Heart right ventricle (tissue), 16 donors: ENCODE data around the gene GAB2. TPM values are rescaled to one million over a fixed set of nuclear protein-coding genes. Genes with fewer than 3 reads are reported as not detected.
"Not testable (repeated sequence)": the region's sequence is repeated elsewhere in the genome, so short reads cannot be mapped to it uniquely, and the experiment has no call there.

Source experiments
- ATAC-seq, 8 donors: fragments of 200-7000 bp; cut with Tn5 transposase; one replicate each; pipeline ENCODE4 v1.9.1; 2020; ENCODE audit warnings: mild to moderate bottlenecking in 8 of 8, moderate library complexity in 8 of 8, moderate number of reproducible peaks in 1 of 8
- DNase-seq, 2 donors: peaks; one replicate each; pipeline ENCODE4 v3.0.0-alpha.2; 2020
- H3K27ac ChIP-seq, 10 donors: fragments of 200-600 bp; sonication (generic) in 2 of 10; one replicate each; pipeline versions ENCODE4 v1.5.0 to v1.8.0; 2020 to 2022; ENCODE audit warnings: mild to moderate bottlenecking in 3 of 10
- H3K27me3 ChIP-seq, 7 donors: fragments of 200-600 bp; one replicate each; pipeline ENCODE4 v1.8.0; 2021 to 2022; ENCODE audit warnings: mild to moderate bottlenecking in 2 of 7
- H3K36me3 ChIP-seq, 9 donors: fragments of 200-600 bp; sonication (generic) in 1 of 9; one replicate each; pipeline versions ENCODE4 v1.5.0 to v1.8.0; 2020 to 2022; ENCODE audit warnings: mild to moderate bottlenecking in 2 of 9
- H3K4me1 ChIP-seq, 9 donors: fragments of 200-600 bp; sonication (generic) in 1 of 9; one replicate each; pipeline versions ENCODE4 v1.5.0 to v1.8.0; 2020 to 2022; ENCODE audit warnings: mild to moderate bottlenecking in 4 of 9
- H3K4me3 ChIP-seq, 10 donors: fragments of 200-600 bp; sonication (generic) in 2 of 10; one replicate each; pipeline versions ENCODE4 v1.5.0 to v1.8.0; 2020 to 2022; ENCODE audit warnings: mild to moderate bottlenecking in 7 of 10, moderate library complexity in 2 of 10
- H3K9me3 ChIP-seq, 11 donors: fragments of 200-600 bp in 10 of 11; sonication (generic) in 2 of 11; one replicate each; pipeline versions ENCODE4 v1.5.0 to v1.8.0; 2013 to 2022; ENCODE audit warnings: mild to moderate bottlenecking in 2 of 11, control low read depth in 1 of 11, moderate library complexity in 1 of 11
- CTCF ChIP-seq, 9 donors: fragments of 200-600 bp; sonication (generic) in 2 of 9; IDR thresholded peaks; one replicate each; pipeline versions ENCODE4 v1.5.0 to v1.8.0; 2021 to 2022; ENCODE audit warnings: antibody characterized with exemption in 9 of 9, mild to moderate bottlenecking in 5 of 9, moderate library complexity in 1 of 9
- WGBS, 2 donors: extraction: QIAGEN DNeasy Blood & Tissue Kit; methylation state at CpG; one replicate each; pipeline ENCODE4 v1.1.7; 2013; ENCODE audit warnings: inconsistent platforms in 1 of 2; 5-methylcytosine and 5-hydroxymethylcytosine counted together
- intact Hi-C, 10 donors: fragments of 100-400 bp; cut with DNase I; formaldehyde crosslinking; loops; one replicate each; pipeline versions ENCODE4 v1.11.1 to v1.14.2; 2022
- polyA plus RNA-seq, 2 donors: library from polyadenylated mRNA; stranded (reverse); fragments of 200-250 nt; gene quantifications; one replicate each; pipeline ENCODE4 v1.2.3, GENCODE V29; 2013
- total RNA-seq, 10 donors: library from RNA; stranded (reverse); fragmentation: NEBNext Ultra II Directional in 3 of 10; extraction: Animal tissue kit (Norgen Biotek cat#: 25700) in 3 of 10; gene quantifications; one replicate each; pipeline versions ENCODE4 v1.2.1 to v1.2.4, GENCODE V29; 2021 to 2023
- donor health status: Arrhythmogenic right ventricular cardiomyopathy.
- donor health status: ischemic (EF 13 %, LVEDD 7.1; RV severe dilation, severe dysfunction).
- donor health status: healthy with polysubstance abuse.
- donor health status: DM: no; HTN: yes; CAD: no.
- donor health status: DM: no; HTN: no; CAD: no.
- donor health status: ischemic (EF 25% LVEDD 6.9; RV normal size, moderate dysfunction).
- donor health status: ischemic (EF 25% LVEDD 5.7; RV mildly dilated, moderate dysfunction).
- donor health status: healthy.
- donor health status: DM: yes; HTN: yes; CAD: no.
- donor health status: Ischemic cardiomyopathy.
- donor health status: ischemic (EF 35%, LVEDD 5.7; RV mildly dilated, moderate dysfunction).
- donor health status: nonischemic (EF 11% LVEDD 7.7; RV severe dilation, severe dysfunction).
- donor health status: DM: yes; HTN: yes; CAD: no.
- donor health status: PGD.
- donor health status: ischemic (EF 29% LVEDD 5.4; RV normal size, mild dysfunction).
- donor health status: nonischemic (EF 23%, LVEDD 6.1; RV moderate dilation, normal function).

GAB2 gene
- total and polyA plus RNA-seq, 12 donors: 5.0 to 44.6 (median 27.0) TPM

DNA sequence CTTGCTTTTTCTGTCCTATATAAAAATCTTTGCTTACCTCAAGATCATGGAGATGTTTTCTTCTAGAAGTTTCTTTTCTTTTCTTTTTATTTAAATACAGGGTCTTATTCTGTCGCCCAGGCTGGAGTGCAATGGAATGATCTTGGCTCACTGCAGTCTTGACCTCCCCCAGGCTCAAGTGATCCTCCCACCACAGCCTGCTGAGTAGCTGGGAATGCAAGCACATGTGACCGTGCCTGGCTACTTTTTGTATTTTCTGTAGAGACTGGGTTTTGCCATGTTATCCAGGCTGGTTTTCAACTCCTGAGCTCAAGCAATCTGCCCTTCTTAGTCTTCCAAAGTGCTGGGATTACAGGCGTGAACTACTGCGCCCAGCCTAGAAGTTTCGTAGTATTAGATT lies 183.6 kb downstream of the GAB2 start:
- 84 to 95% methylated on average over 5 of the region's 5 CpGs for WGBS, 2 donors
- intact Hi-C loops: loop anchor here in 3 of 10 donors (5.0 kb wide), 3 partner anchors 78 to 333 kb away; partner anchors contain the start of gene GAB2 (in 2 of the 3)
- Histone ChIP-seq H3K27ac (no peak overlapping the region), H3K27me3 (no peaks in the 10 kb centered on the region), H3K4me3 (no peak overlapping the region), H3K9me3 (peaks cover 0 to 4% (median 0%) of the 10 kb centered on the region in 11 donors), H3K36me3 (peaks cover 0 to 6% (median 0%) of the 10 kb centered on the region in 9 donors), H3K4me1 (peaks cover 0 to 41% (median 34%) of the 10 kb centered on the region in 9 donors)
- ATAC-seq (no peak), DNase-seq (no peak)
- TF ChIP-seq CTCF (IDR thresholded peaks at IDR 0.05): no peak

DNA sequence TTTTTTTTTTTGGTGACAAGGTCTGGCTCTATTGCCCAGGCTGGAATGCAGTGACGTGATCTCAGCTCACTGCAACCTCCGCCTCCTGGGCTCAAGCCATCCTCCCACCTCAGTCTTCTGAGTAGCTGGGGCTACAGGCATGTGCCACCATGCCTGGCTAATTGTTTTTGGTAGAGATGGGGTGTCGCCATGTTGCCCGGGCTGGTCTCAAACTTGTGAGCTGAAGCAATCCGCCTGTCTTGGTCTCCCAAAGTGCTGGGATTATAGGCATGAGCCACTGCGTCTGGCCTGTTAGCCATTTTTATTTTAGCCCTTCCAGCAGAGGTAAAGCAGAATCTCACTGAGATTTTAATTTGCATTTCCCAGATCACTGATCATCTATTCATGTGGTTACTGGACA lies 184.6 kb downstream of the GAB2 start:
- not testable (repeated sequence) for H3K36me3 ChIP-seq, H3K4me3 ChIP-seq, DNase-seq, H3K27me3 ChIP-seq, ATAC-seq, H3K9me3 ChIP-seq
- WGBS, 2 donors: 87% methylated on average over 6 of the region's 6 CpGs
- Histone ChIP-seq H3K4me1 (peaks cover 0 to 46% (median 34%) of the 10 kb centered on the region in 9 donors), H3K27ac (peak overlapping the region in 1 of 10 donors; percentile 8)
- intact Hi-C loops: loop anchor here in 3 of 10 donors (5.0 kb wide), 3 partner anchors 79 to 334 kb away; partner anchors contain the start of gene GAB2 (in 2 of the 3)

GRCh38 chr11:78231962-78232501 lies 185.6 kb downstream of the GAB2 start:
- Histone ChIP-seq H3K27ac (peak overlapping the region in 4 of 10 donors; percentile 8 to 56 (median 22)), H3K9me3 (no peaks in the 10 kb centered on the region), H3K27me3 (no peaks in the 10 kb centered on the region), H3K4me1 (peaks cover 0 to 46% (median 34%) of the 10 kb centered on the region in 9 donors), H3K4me3 (no peak overlapping the region), H3K36me3 (peaks cover 0 to 6% (median 0%) of the 10 kb centered on the region in 9 donors)
- DNase-seq (no peak), ATAC-seq (peak in 1 of 8 donors; percentile 42)
- TF ChIP-seq CTCF (IDR thresholded peaks at IDR 0.05): no peak
- intact Hi-C loops: loop anchor here in 3 of 10 donors (5.0 kb wide), 3 partner anchors 80 to 335 kb away; partner anchors contain the start of gene GAB2 (in 2 of the 3)

- 67 to 71% methylated on average over 7 of the region's 7 CpGs for WGBS, 2 donors
- TF ChIP-seq CTCF (IDR thresholded peaks at IDR 0.05): no peak
- peaks cover 0 to 46% (median 34%) of the 10 kb centered on the region in 9 donors for H3K4me1 ChIP-seq
- peak in 1 of 2 donors; percentile 67 for DNase-seq
- intact Hi-C loops: loop anchor here in 3 of 10 donors (5.0 kb wide), 3 partner anchors 82 to 337 kb away; partner anchors contain the start of gene GAB2 (in 2 of the 3)
- H3K9me3 ChIP-seq: no peaks in the 10 kb centered on the region
- H3K27me3 ChIP-seq: no peaks in the 10 kb centered on the region
- ATAC-seq: peak; percentile 43 to 93 (median 83)
- peaks cover 0 to 20% (median 6%) of the 10 kb centered on the region in 9 donors for H3K36me3 ChIP-seq
- no peak overlapping the region for H3K4me3 ChIP-seq
- peak overlapping the region in 6 of 10 donors; percentile 37 to 59 (median 53) for H3K27ac ChIP-seq
Observed at GRCh38 chr11:78230161-78230877, 187.3 kb downstream of the GAB2 start.
